GM20000 (cell line): ENCODE measurements around the gene FAM186B.

Source experiments
- DNase-seq: peaks from one replicate; pipeline ENCODE4 v3.0.0; 2012; ENCODE audit warnings: low spot score
- CTCF ChIP-seq: IDR thresholded peaks from 2 replicates; pipeline ENCODE4 v1.5.1; 2012; ENCODE audit warnings: mild to moderate bottlenecking, control low read depth; ENCODE audit errors: extremely low read depth, missing control alignments

FAM186B gene

GRCh38 chr12:49603721-49604120, 1.7 kb downstream of the FAM186B start:
- TF ChIP-seq CTCF, result no peak
- DNase-seq, result no peak

- no peak for TF ChIP-seq CTCF
- no peak for DNase-seq
Measured at GRCh38 chr12:49599961-49600360, 5.5 kb downstream of the FAM186B start.

- TF ChIP-seq CTCF, result no peak
- no peak for DNase-seq
Measured at GRCh38 chr12:49598527-49598926, 6.9 kb downstream of the FAM186B start.

GRCh38 chr12:49588721-49589516, 16.5 kb downstream of the FAM186B start:
- no peak for DNase-seq
- TF ChIP-seq CTCF, result no peak

DNA sequence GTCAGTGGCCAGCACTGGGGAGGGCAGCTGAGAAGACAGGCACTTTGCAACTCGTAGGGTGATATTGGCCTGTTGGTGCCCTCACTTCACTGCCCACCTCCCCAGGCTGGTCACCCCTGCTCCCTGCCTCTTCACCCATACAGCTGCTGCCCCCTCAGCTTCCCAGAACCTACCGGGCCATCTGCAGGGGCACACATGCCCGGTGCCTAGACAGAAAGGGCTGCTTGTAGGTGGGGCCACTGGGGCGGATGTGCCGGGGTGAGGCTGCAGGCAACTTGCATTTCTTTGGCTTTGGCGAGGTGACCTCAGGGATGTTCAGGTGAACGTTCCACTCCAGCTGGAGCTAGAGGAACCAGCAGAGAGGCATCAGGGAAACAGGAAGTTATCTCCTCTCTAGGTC, 17.2 kb downstream of the FAM186B start:
- no peak for DNase-seq
- TF ChIP-seq CTCF, result no peak

DNA sequence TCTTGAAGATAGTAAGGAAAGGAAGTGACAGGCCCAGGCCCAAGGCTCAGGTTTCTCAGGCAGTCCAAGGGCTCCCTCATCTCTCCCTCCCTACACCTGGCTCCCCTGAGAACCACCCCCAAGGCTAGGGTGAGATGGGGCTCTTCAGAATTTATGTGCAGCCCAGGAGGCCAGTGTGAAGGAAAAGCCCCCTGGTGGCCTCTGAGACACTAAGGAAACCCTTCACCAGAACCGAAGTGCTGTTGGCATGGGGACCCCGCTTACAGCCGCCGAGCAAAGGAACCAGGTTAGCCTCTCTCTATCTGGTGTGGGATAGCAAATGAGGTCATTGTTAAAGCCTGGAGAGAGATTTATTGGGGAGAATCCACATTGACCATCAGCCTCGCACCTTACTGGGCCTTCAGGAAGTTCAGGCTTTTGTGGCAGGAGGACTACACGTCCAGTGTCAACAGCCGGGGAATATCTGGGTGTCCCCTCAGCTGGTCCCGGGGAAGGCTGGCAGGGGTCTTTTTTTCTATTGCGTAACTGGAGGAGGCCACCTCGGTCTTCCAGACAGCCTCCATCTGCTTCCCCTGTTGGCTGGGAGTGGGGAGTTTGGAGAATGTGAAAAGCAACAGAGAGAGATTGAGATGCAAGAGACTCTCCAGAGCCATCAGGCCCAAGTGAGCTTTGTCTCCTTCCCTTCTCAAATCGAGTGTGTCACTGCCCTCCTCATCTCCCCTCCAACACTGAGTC, 18.1 kb downstream of the FAM186B start:
- DNase-seq, result no peak
- no peak for TF ChIP-seq CTCF
